HG03135 (cell line): ENCODE data around the gene SETD1A.
A peak's percentile ranks its signal among the peaks of the same experiment; 100 is the strongest.
"Not testable (repeated sequence)": the region's sequence is repeated elsewhere in the genome, so short reads cannot be mapped to it uniquely, and the experiment has no call there.

Source experiments
- ATAC-seq: cut with Tn5 transposase; IDR thresholded peaks from one replicate; pipeline ENCODE4 v1.9.1; 2021; ENCODE audit warnings: mild to moderate bottlenecking, moderate library complexity; ENCODE audit not compliant: unreplicated experiment

SETD1A gene

GRCh38 chr16:30928390-30928789, 29.2 kb upstream of the SETD1A start:
- ATAC-seq = no peak

GRCh38 chr16:30929167-30929566, 28.4 kb upstream of the SETD1A start:
- ATAC-seq = no peak

- ATAC-seq = no peak
Observed at GRCh38 chr16:30930160-30930571, 27.4 kb upstream of the SETD1A start.

- no peak for ATAC-seq
Observed at GRCh38 chr16:30931068-30931650, 26.4 kb upstream of the SETD1A start.

GRCh38 chr16:30934827-30935557, 22.6 kb upstream of the SETD1A start:
- no peak for ATAC-seq

DNA sequence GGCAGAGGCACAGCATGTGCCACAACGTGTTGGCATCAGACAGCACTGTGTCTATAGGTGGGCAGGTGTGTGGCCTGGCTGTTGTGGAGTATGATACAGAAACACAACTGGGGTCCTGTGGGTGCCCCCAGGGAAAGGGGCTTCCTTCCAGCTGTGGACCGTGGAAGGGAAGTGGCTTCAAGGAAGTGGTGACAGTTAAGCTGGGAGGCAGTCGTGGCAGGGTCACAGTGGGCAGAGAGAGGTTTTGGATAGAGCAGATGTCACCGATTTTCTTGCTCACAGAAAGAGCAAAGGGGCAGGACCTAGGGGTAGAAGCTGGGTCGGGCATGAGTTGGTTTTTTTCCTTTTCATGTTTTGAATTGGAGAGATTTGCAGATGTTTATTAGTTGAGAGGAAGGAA, 19.9 kb upstream of the SETD1A start:
- ATAC-seq = no peak

DNA sequence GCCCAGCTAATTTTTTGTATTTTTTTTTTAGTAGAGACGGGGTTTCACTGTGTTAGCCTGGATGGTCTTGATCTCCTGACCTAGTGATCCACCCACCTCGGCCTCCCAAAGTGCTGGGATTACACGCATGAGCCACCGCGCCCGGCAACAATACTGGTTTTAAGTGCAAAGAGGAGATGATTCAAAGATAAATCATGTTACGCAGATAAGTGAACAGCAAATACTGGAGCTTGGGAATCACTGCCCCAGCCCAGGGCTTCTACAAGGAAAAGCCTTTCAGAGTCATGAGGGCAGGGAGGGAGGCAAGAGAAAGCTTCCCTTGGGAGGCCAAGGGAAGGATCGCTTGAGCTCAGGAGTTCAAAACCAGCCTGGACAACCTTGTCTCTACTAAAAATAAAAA, 18.0 kb upstream of the SETD1A start:
- not testable (repeated sequence) for ATAC-seq

- peak; percentile 67 for ATAC-seq
Observed at GRCh38 chr16:30941600-30942425, 15.7 kb upstream of the SETD1A start.

- ATAC-seq = no peak
Observed at GRCh38 chr16:30942426-30942806, 15.1 kb upstream of the SETD1A start.

DNA sequence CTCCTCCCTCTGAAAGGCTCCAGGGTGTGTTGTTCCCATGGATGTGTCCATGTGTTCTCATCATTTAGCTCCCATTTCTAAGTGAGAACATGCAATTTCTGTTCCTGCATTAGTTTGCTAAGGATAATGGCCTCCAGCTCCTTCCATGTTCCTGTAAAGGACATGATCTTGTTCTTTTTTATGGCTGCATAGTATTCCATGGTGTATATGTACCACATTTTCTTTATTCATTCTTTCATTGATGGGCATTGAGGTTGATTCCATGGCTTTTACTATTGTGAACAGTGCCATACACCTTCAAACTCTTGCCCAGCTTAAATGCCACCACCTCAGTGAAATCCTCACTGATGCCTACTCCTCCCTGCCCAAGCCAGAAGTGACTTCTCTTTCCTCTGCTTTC, 13.2 kb upstream of the SETD1A start:
- no peak for ATAC-seq

- no peak for ATAC-seq
Observed at GRCh38 chr16:30946671-30947540, 10.6 kb upstream of the SETD1A start.

DNA sequence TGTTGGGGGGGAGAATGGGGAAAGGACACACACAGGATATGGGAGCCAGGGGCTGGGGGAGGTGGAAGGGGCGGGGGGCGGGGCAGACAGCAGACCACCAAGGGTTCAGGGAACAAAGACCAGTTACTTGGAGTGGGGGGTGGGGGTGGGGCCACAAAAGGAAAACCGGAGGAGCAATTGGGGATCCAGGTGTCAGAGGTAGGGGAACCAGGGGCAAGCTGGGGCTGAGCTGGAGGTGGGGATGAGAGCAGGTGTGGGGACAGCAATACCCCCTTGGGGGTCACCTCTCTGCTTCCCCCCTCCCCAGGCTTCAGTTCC, 10.1 kb upstream of the SETD1A start:
- no peak for ATAC-seq

DNA sequence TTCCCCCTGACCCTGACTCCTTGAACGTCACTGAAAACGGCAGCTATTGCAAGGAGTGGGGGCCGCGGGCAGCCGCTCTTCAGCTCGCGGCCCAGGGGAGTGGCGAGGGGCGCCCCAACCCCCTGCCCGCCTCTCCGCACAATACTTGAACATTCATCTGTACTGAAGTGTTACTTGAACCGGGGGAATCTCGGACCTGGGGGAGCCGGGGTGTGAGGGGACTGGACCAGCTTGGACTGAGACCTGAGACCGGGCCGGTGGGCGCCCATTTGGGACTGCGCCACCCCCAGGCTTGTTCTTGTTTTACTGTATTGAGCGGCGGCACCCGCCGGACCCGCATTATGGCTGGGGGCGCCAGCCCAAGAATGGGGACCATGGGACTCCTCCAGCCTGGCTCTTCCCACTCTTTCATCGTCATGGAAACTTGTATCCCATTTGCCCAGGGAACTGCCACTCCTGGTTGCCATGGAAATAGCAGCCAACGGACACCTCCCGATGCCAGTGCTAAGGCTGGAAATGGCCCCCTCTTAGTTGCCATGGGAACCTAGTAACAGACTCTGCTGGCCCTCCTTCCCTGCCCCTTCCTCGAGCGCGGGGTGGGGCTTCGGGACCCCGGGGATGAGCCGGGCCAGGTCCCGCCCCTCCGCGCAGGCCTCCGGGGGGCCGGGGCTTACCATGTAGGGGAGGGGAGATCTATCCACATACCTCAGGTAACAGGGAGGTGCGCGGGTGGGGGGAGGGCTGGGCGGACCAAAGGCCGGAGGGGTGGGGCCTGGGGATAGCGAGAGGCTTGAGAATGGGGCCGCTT, 9.5 kb upstream of the SETD1A start:
- ATAC-seq = no peak

GRCh38 chr16:30948667-30949649, 8.6 kb upstream of the SETD1A start, which contains the start of gene ORAI3:
Gene ORAI3 (plus strand): TSS chr16:30949068. CDS start chr16:30949290, 222 bp downstream.
- ATAC-seq = peak; percentile 51

GRCh38 chr16:30949650-30950515, 7.7 kb upstream of the SETD1A start:
- ATAC-seq = peak; percentile 45

- ATAC-seq = no peak
Observed at GRCh38 chr16:30950516-30951065, 7.0 kb upstream of the SETD1A start.

DNA sequence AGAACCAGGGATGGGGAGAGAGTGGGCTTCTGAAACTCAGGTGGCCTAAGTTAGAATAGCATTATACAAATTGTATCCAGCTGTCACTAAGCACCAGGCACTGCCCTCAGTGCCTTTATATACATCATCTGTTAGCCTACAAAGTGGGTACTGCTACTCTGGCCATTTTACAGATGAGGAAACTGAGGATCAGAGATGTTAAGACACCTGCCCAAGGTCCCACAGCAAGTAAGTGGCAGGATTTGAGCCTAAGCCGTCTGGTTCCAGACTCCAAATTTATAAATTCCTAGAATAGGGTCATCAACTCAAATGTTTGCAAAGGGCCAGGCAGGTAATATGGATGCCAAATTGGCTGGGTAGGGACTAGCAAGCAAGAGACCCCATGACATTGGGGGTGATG, 6.4 kb upstream of the SETD1A start:
- no peak for ATAC-seq

DNA sequence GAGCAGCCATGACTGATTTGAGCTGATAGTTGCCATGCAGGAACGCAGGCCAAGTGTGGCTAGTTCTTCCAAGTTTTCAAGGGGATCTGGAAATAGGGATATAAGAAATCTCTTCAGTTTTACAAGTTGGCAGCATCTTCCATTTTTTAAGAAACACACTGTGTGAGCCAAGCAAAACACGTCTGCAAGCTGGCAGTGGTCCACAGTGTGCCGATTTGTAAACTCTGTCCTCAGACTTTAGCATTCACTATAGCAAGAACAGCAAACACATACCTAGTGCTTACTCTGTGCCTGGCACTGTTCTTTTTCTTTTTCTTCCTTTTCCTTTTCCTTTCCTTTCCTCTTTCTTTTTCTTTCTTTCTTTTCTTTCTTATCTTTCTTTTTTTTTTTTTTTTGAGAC, 5.8 kb upstream of the SETD1A start:
- no peak for ATAC-seq
